HepG2 (cell line): ENCODE data around the gene PGC. TPM values are rescaled to one million over a fixed set of nuclear protein-coding genes. Genes with fewer than 3 reads are reported as not detected.

Source experiments
- ARHGAP35 ChIP-seq: sonication (generic); formaldehyde crosslinking; IDR thresholded peaks from 2 replicates; pipeline ENCODE4 v1.9.0; 2022; ENCODE audit warnings: mild to moderate bottlenecking, inconsistent platforms, moderate library complexity, missing genetic modification reagents, borderline replicate concordance
- ARNTL ChIP-seq: sonication (generic); formaldehyde crosslinking; IDR thresholded peaks from 2 replicates; pipeline ENCODE4 v1.4.0; 2020; ENCODE audit warnings: mild to moderate bottlenecking, missing genetic modification reagents
- GLMP ChIP-seq: sonication (generic); formaldehyde crosslinking; IDR thresholded peaks from 2 replicates; pipeline ENCODE4 v1.9.0; 2021; ENCODE audit warnings: missing genetic modification reagents, mild to moderate bottlenecking, borderline replicate concordance
- HNRNPLL ChIP-seq: fragments of 200-400 bp; formaldehyde crosslinking; IDR thresholded peaks from 2 replicates; pipeline ENCODE4 v1.6.1; 2017; ENCODE audit warnings: mild to moderate bottlenecking, low read depth, low read length; ENCODE audit not compliant: poor library complexity, severe bottlenecking
- KMT2A ChIP-seq: sonication (generic); formaldehyde crosslinking; IDR thresholded peaks from 2 replicates; pipeline ENCODE4 v1.4.0; 2020; ENCODE audit warnings: missing genetic modification reagents
- NFYB ChIP-seq: sonication (generic); formaldehyde crosslinking; IDR thresholded peaks from 2 replicates; pipeline ENCODE4 v1.4.0; 2020; ENCODE audit warnings: missing genetic modification reagents
- PAX8 ChIP-seq: sonication (generic); formaldehyde crosslinking; IDR thresholded peaks from 2 replicates; pipeline ENCODE4 v1.8.0; 2022; ENCODE audit warnings: mild to moderate bottlenecking, missing genetic modification reagents, borderline replicate concordance
- STAT5B ChIP-seq: sonication (generic); formaldehyde crosslinking; IDR thresholded peaks from 2 replicates; pipeline ENCODE4 v1.4.0; 2020; ENCODE audit warnings: missing genetic modification reagents
- ZBTB21 ChIP-seq: sonication (generic); formaldehyde crosslinking; IDR thresholded peaks from 2 replicates; pipeline ENCODE4 v1.4.0; 2020; ENCODE audit warnings: missing genetic modification reagents
- ZHX2 ChIP-seq, 2 experiments: sonication (generic) in 1 of 2; formaldehyde crosslinking in 1 of 2; IDR thresholded peaks; 2 replicates each; pipeline versions ENCODE4 v1.6.1 to v1.9.0; 2014 to 2022; ENCODE audit warnings: antibody characterized with exemption in 1 of 2, borderline replicate concordance in 1 of 2, inconsistent platforms in 1 of 2, low read depth in 1 of 2, missing genetic modification reagents in 1 of 2
- ZNF10 ChIP-seq: sonication (generic); formaldehyde crosslinking; IDR thresholded peaks from 2 replicates; pipeline ENCODE4 v1.4.0; 2020; ENCODE audit warnings: mild to moderate bottlenecking, low read depth, missing genetic modification reagents, borderline replicate concordance
- ZNF142 ChIP-seq: sonication (generic); formaldehyde crosslinking; IDR thresholded peaks from 2 replicates; pipeline ENCODE4 v1.4.0; 2020; ENCODE audit warnings: missing genetic modification reagents
- ZNF775 ChIP-seq: sonication (generic); formaldehyde crosslinking; IDR thresholded peaks from 2 replicates; pipeline ENCODE4 v1.4.0; 2020; ENCODE audit warnings: missing genetic modification reagents, mild to moderate bottlenecking, moderate library complexity, borderline replicate concordance
- polyA plus RNA-seq, 8 experiments: library from polyadenylated mRNA; depleted of rRNA in 3 of 8; stranded (reverse) in 7 of 8; unstranded in 1 of 8; fragments of >200 nt; fragmentation: Illumina TruSeq in 4 of 8; extraction: Trizol in 4 of 8; gene quantifications; 2 replicates each; pipeline versions ENCODE4 v1.2.1 to v1.2.3, GENCODE V29; 2011 to 2016; ENCODE audit warnings: low read depth in 4 of 8, missing spikeins in 1 of 8, mixed read lengths in 1 of 8; ENCODE audit not compliant: insufficient read depth in 1 of 8
- total RNA-seq, 5 experiments: library from RNA; depleted of rRNA; stranded (reverse); fragments of >200 nt; fragmentation: Illumina TruSeq; extraction: Trizol; gene quantifications; 2 replicates each; pipeline ENCODE4 v1.2.3, GENCODE V29; 2016; ENCODE audit warnings: low read depth in 1 of 5

The PGC gene
- total and polyA plus RNA-seq, 2 of the 13 experiments (the other 11 are each of a cell fraction or from before 2014, with no cell fraction given): 426 to 502 TPM

- TF ChIP-seq GLMP (CRISPR knock-in tag): no peak
- TF ChIP-seq KMT2A: no peak
- no peak for TF ChIP-seq ZNF10 (CRISPR knock-in tag)
- 0 out of 2 replicates have a peak, but pooled peaks have one; percentile 10 for TF ChIP-seq ARNTL (CRISPR knock-in tag)
- no peak for TF ChIP-seq STAT5B (CRISPR knock-in tag)
- TF ChIP-seq ZBTB21 (CRISPR knock-in tag): no peak
- no peak; the same call in none of the 2 replicates for TF ChIP-seq ZNF142
- TF ChIP-seq ARHGAP35 (CRISPR knock-in tag): no peak; the same call in 1 of the 2 replicates
- TF ChIP-seq NFYB (CRISPR knock-in tag): peak; percentile 61
- peak; percentile 67 for TF ChIP-seq HNRNPLL
- no peak for TF ChIP-seq ZNF775 (CRISPR knock-in tag)
- TF ChIP-seq PAX8 (CRISPR knock-in tag): no peak
- TF ChIP-seq ZHX2 (IDR thresholded peaks at IDR 0.05; ENCODE audit: low read depth): no peak
- no peak for TF ChIP-seq ZHX2 (CRISPR knock-in tag; IDR thresholded peaks at IDR 0.05; ENCODE audit: borderline replicate concordance)
Measured at GRCh38 chr6:41733707-41734665, 13.2 kb downstream of the PGC start (continued).
